Neural cell (in vitro differentiated cells): ENCODE results near the gene TAC3. TPM values are rescaled to one million over a fixed set of nuclear protein-coding genes. Genes with fewer than 3 reads are reported as not detected.
"Not testable (repeated sequence)": the region's sequence is repeated elsewhere in the genome, so short reads cannot be mapped to it uniquely, and the experiment has no call there.

ENCODE experiments used
- H2AFZ ChIP-seq: fragments of 200-600, 300-800 bp; sonication (generic), shearing (Covaris generic); 2 replicates; pipeline ENCODE4 v1.6.0; 2014; ENCODE audit warnings: low read depth, mild to moderate bottlenecking, antibody characterized with exemption, low read length, moderate library complexity
- H3F3A ChIP-seq: fragments of 200-600 bp; shearing (Covaris generic); 2 replicates; pipeline ENCODE4 v1.6.1; 2016; ENCODE audit warnings: mild to moderate bottlenecking, moderate library complexity, mixed read lengths, antibody characterized with exemption, low read length; ENCODE audit not compliant: insufficient read depth, poor library complexity, severe bottlenecking
- H3K27ac ChIP-seq: fragments of 200-600, 300-800 bp; sonication (generic), shearing (Covaris generic); 2 replicates; pipeline ENCODE4 v1.5.1; 2014; ENCODE audit warnings: mild to moderate bottlenecking, low read length, moderate library complexity
- H3K27me3 ChIP-seq: fragments of 300-800, 200-600 bp; sonication (generic), shearing (Covaris generic); 2 replicates; pipeline ENCODE4 v1.6.0; 2014; ENCODE audit warnings: mild to moderate bottlenecking, low read depth, low read length, moderate library complexity; ENCODE audit not compliant: insufficient read depth
- H3K36me3 ChIP-seq: fragments of 300-800, 200-600 bp; sonication (generic), shearing (Covaris generic); 2 replicates; pipeline ENCODE4 v1.5.1; 2014; ENCODE audit warnings: mild to moderate bottlenecking, antibody characterized with exemption, low read length, moderate library complexity; ENCODE audit not compliant: insufficient read depth
- H3K4me2 ChIP-seq: fragments of 300-800, 200-600 bp; sonication (generic), shearing (Covaris generic); 2 replicates; pipeline ENCODE4 v1.6.0; 2014; ENCODE audit warnings: mild to moderate bottlenecking, low read length
- H3K4me3 ChIP-seq: fragments of 300-800, 200-600 bp; sonication (generic), shearing (Covaris generic); 2 replicates; pipeline ENCODE4 v1.5.1; 2014; ENCODE audit warnings: mild to moderate bottlenecking, low read length, moderate library complexity
- H3K79me2 ChIP-seq: fragments of 200-600 bp; shearing (Covaris generic); replicated peaks from 2 replicates; pipeline ENCODE4 v1.6.0; 2014; ENCODE audit warnings: mild to moderate bottlenecking, low read length, moderate library complexity; ENCODE audit not compliant: insufficient read depth
- H3K9ac ChIP-seq: fragments of 300-800, 200-600 bp; sonication (generic), shearing (Covaris generic); 2 replicates; pipeline ENCODE4 v1.6.1; 2016; ENCODE audit warnings: mild to moderate bottlenecking, low read length, mixed read lengths
- H3K9me2 ChIP-seq: fragments of 200-600 bp; shearing (Covaris generic); 2 replicates; pipeline ENCODE4 v1.6.1; 2016; ENCODE audit warnings: mild to moderate bottlenecking, low read length, mixed read lengths; ENCODE audit not compliant: insufficient read depth
- H3K9me3 ChIP-seq: fragments of 200-600, 300-800 bp; sonication (generic), shearing (Covaris generic); 2 replicates; pipeline ENCODE4 v1.6.1; 2016; ENCODE audit warnings: mild to moderate bottlenecking, mixed run types, low read length, moderate library complexity, mixed read lengths
- H4K20me1 ChIP-seq: fragments of 200-600 bp; shearing (Covaris generic); 2 replicates; pipeline ENCODE4 v1.6.1; 2016; ENCODE audit warnings: mild to moderate bottlenecking, mixed run types; ENCODE audit not compliant: insufficient read depth
- EP300 ChIP-seq: fragments of 450-650 bp; conservative IDR thresholded peaks from 2 replicates; pipeline ENCODE4 v1.6.1; 2014; ENCODE audit warnings: antibody characterized with exemption, mild to moderate bottlenecking, moderate library complexity; ENCODE audit not compliant: poor library complexity, severe bottlenecking
- EZH2 ChIP-seq: fragments of 200-600, 300-800 bp; shearing (Covaris generic), sonication (generic); IDR thresholded peaks from 2 replicates; pipeline ENCODE4 v1.6.1; 2014; ENCODE audit warnings: antibody characterized with exemption, low read length, borderline replicate concordance, mild to moderate bottlenecking; ENCODE audit not compliant: insufficient read depth, poor library complexity, severe bottlenecking
- MXI1 ChIP-seq: fragments of 450-650 bp; conservative IDR thresholded peaks from 2 replicates; pipeline ENCODE4 v1.6.1; 2014; ENCODE audit warnings: antibody characterized with exemption, mild to moderate bottlenecking; ENCODE audit not compliant: poor library complexity, severe bottlenecking
- POLR2AphosphoS5 ChIP-seq: IDR thresholded peaks from 2 replicates; pipeline ENCODE4 v1.6.1; 2012
- RAD21 ChIP-seq: fragments of 450-650 bp; conservative IDR thresholded peaks from 2 replicates; pipeline ENCODE4 v1.6.1; 2014; ENCODE audit warnings: antibody characterized with exemption, mild to moderate bottlenecking, moderate library complexity
- SMC3 ChIP-seq: fragments of 450-650 bp; conservative IDR thresholded peaks from 2 replicates; pipeline ENCODE4 v1.6.1; 2014; ENCODE audit warnings: antibody characterized with exemption, mild to moderate bottlenecking, moderate library complexity; ENCODE audit not compliant: poor library complexity
- TAF1 ChIP-seq: IDR thresholded peaks from 2 replicates; pipeline ENCODE4 v1.6.1; 2012; ENCODE audit warnings: low read depth
- polyA plus RNA-seq: library from polyadenylated mRNA; depleted of rRNA; stranded (reverse); fragments of >200 nt; gene quantifications from 2 replicates; pipeline ENCODE4 v1.2.3, GENCODE V29; 2014
- TF ChIP-seq, protein P1 (sequence below): fragments of 450-650 bp; IDR thresholded peaks from 2 replicates; pipeline ENCODE4 v1.5.1; 2014; ENCODE audit warnings: antibody characterized with exemption, mild to moderate bottlenecking, moderate library complexity; ENCODE audit not compliant: poor library complexity, severe bottlenecking
- TF ChIP-seq, protein P2 (sequence below): IDR thresholded peaks from 2 replicates; pipeline ENCODE4 v1.6.1; 2012; ENCODE audit warnings: borderline replicate concordance

Gene TAC3
- polyA plus RNA-seq, 1 donor from 2014 or later: 2.5 TPM

DNA sequence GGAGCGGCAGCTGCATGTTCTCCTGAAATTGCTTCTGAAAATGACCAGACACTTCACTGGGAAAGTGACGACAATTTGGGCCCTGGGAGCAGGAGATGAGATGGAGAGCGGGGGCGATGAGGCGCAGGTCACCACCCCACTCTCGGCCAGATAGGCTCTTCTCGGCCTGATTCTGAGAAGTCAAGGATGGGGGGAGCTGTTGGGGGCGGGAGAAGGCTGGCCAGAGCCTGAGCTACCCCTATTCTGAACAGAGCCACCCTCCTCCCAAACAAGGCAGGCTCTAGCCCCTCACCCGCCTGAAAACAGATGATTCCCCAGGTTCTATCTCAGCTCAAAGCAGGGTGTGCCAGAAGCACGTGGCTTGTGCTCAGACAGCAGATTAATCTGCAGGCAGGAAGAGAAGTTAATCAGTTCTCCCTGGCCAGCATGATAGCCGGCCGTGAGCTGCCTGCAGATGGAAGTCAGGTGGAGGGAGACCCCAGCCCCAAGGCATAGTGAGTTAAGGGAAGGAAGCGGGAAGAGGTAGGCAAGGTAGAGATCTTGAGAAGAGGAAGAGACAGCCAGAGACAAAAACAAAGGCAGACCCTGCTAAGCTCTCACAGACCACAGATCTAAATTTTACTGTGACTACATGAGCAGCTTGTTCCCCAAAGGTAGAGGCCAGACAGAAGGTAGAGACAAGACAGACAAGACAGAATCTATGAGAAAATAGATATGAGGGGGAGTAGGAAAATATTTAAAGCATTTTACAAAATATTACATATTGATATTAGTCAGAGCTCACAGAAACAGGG is 10.9 kb upstream of the TAC3 start:
- TF ChIP-seq EP300 (no peak), POLR2AphosphoS5 (no peak), TAF1 (no peak), EZH2 (no peak), MXI1 (no peak), RAD21 (no peak), SMC3 (no peak)
- TF ChIP-seq, protein P1, sequence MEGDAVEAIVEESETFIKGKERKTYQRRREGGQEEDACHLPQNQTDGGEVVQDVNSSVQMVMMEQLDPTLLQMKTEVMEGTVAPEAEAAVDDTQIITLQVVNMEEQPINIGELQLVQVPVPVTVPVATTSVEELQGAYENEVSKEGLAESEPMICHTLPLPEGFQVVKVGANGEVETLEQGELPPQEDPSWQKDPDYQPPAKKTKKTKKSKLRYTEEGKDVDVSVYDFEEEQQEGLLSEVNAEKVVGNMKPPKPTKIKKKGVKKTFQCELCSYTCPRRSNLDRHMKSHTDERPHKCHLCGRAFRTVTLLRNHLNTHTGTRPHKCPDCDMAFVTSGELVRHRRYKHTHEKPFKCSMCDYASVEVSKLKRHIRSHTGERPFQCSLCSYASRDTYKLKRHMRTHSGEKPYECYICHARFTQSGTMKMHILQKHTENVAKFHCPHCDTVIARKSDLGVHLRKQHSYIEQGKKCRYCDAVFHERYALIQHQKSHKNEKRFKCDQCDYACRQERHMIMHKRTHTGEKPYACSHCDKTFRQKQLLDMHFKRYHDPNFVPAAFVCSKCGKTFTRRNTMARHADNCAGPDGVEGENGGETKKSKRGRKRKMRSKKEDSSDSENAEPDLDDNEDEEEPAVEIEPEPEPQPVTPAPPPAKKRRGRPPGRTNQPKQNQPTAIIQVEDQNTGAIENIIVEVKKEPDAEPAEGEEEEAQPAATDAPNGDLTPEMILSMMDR: no peak
- TF ChIP-seq, protein P2, sequence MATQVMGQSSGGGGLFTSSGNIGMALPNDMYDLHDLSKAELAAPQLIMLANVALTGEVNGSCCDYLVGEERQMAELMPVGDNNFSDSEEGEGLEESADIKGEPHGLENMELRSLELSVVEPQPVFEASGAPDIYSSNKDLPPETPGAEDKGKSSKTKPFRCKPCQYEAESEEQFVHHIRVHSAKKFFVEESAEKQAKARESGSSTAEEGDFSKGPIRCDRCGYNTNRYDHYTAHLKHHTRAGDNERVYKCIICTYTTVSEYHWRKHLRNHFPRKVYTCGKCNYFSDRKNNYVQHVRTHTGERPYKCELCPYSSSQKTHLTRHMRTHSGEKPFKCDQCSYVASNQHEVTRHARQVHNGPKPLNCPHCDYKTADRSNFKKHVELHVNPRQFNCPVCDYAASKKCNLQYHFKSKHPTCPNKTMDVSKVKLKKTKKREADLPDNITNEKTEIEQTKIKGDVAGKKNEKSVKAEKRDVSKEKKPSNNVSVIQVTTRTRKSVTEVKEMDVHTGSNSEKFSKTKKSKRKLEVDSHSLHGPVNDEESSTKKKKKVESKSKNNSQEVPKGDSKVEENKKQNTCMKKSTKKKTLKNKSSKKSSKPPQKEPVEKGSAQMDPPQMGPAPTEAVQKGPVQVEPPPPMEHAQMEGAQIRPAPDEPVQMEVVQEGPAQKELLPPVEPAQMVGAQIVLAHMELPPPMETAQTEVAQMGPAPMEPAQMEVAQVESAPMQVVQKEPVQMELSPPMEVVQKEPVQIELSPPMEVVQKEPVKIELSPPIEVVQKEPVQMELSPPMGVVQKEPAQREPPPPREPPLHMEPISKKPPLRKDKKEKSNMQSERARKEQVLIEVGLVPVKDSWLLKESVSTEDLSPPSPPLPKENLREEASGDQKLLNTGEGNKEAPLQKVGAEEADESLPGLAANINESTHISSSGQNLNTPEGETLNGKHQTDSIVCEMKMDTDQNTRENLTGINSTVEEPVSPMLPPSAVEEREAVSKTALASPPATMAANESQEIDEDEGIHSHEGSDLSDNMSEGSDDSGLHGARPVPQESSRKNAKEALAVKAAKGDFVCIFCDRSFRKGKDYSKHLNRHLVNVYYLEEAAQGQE: no peak
- Histone ChIP-seq H3K9me3 (no peaks in the 10 kb centered on the region), H3K79me2 (no peaks in the 10 kb centered on the region), H3K9ac (no peak overlapping the region), H3K27me3 (no peaks in the 10 kb centered on the region), H3K4me3 (no peak overlapping the region), H3K36me3 (no peaks in the 10 kb centered on the region), H3F3A (no peaks in the 10 kb centered on the region), H2AFZ (peak overlapping the region; percentile 40), H4K20me1 (no peaks in the 10 kb centered on the region), H3K9me2 (no peaks in the 10 kb centered on the region), H3K4me2 (no peak overlapping the region), H3K27ac (no peak overlapping the region)

DNA sequence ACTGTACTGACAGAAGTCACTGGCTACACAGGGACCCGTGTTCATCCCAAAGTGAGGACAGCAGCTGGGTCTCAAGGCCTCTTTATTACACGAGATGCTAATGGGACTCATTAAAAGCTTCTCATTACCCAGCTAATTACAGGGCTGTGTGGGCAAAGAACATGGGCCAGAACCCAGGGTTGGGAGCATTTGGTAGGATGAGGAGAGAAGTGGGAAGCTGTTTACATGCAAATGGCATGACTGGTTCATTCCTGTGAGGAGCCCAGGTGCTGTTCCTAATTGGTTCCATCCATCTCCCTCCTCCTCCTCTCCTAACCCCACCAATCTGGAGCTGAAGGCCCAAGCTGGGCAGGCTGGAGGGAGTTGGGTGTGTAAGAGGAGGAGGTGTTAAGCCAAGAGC is 8.9 kb upstream of the TAC3 start:
- Histone ChIP-seq H3K79me2 (no peaks in the 10 kb centered on the region), H3K9ac (no peak overlapping the region), H2AFZ (no peak overlapping the region), H3K27ac (no peak overlapping the region), H3K9me3 (no peaks in the 10 kb centered on the region), H3K27me3 (no peaks in the 10 kb centered on the region), H3K9me2 (no peaks in the 10 kb centered on the region), H3K4me3 (no peak overlapping the region), H3K36me3 (no peaks in the 10 kb centered on the region), H3F3A (no peaks in the 10 kb centered on the region), H4K20me1 (no peaks in the 10 kb centered on the region), H3K4me2 (no peak overlapping the region)
- TF ChIP-seq, protein P1: no peak
- TF ChIP-seq, protein P2: no peak
- TF ChIP-seq EZH2 (no peak), TAF1 (no peak), RAD21 (no peak), EP300 (no peak), SMC3 (no peak), POLR2AphosphoS5 (no peak), MXI1 (no peak)

DNA sequence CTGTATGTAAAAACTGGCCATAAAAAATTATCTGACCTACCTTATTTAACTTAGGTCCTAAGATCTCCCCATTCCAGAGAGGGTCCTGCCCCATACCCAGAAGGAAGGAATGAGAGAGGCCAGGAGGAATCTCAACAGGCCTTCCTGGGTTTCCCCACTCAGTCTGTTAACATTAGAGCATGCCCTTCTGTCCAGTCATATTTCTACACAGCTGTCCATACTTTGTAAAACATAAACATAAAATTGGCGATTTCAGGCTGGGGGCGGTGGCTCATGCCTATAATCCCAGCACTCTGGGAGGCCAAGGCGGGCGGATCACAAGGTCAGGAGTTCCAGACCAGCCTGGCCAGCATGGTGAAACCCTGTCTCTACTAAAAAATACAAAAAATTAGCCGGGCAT is 6.0 kb upstream of the TAC3 start:
- not testable (repeated sequence) for H3K9me2 ChIP-seq, H3K4me3 ChIP-seq, H3K27ac ChIP-seq, H3K79me2 ChIP-seq, H2AFZ ChIP-seq, H4K20me1 ChIP-seq, H3K27me3 ChIP-seq, H3K4me2 ChIP-seq, H3K36me3 ChIP-seq, H3K9me3 ChIP-seq, H3K9ac ChIP-seq, H3F3A ChIP-seq
